ENCODE results near the gene MFN2. TPM values are rescaled to one million over a fixed set of nuclear protein-coding genes. Genes with fewer than 3 reads are reported as not detected.
A peak's percentile ranks its signal among the peaks of the same experiment; 100 is the strongest.

MFN2 gene
- total and polyA plus RNA-seq, 9 of the 15 experiments (the other 6 are each of a cell fraction or from before 2014, with no cell fraction given), result 10.5 to 158 (median 87.1) TPM

GRCh38 chr1:11979028-11979850 is 1.0 kb upstream of the MFN2 start (continued):
- TF ChIP-seq GABPB2 (CRISPR knock-in tag; conservative IDR thresholded peaks at IDR 0.05), result no peak
- no peak for TF ChIP-seq RBM14 (IDR thresholded peaks at IDR 0.05; ENCODE audit: borderline replicate concordance, insufficient read depth, low read depth, low read length)
- 0 out of 2 replicates have a peak, but pooled peaks have one; percentile 62 for TF ChIP-seq NR1H2 (CRISPR knock-in tag; IDR thresholded peaks at IDR 0.05)
- no peak for TF ChIP-seq DPF2 (IDR thresholded peaks at IDR 0.05)
- TF ChIP-seq NR2C2 (CRISPR knock-in tag; IDR thresholded peaks at IDR 0.05), result no peak
- TF ChIP-seq NR2C2 (tag; IDR thresholded peaks at IDR 0.05), result no peak
- TF ChIP-seq NFE2 (IDR thresholded peaks at IDR 0.05; ENCODE audit: low read depth), result no peak
- no peak for TF ChIP-seq ZC3H8 (IDR thresholded peaks at IDR 0.05)
- TF ChIP-seq USF2 (CRISPR knock-in tag; IDR thresholded peaks at IDR 0.05), result no peak
- TF ChIP-seq RBM25 (IDR thresholded peaks at IDR 0.05; ENCODE audit: low read depth, low read length, severe bottlenecking), result no peak
- TF ChIP-seq TBP (optimal IDR thresholded peaks at IDR 0.05; ENCODE audit: low read depth, low read length), result no peak
- TF ChIP-seq ZNF280A (IDR thresholded peaks at IDR 0.05; ENCODE audit: low read depth, partially characterized antibody), result no peak
- no peak for TF ChIP-seq U2AF1 (optimal IDR thresholded peaks at IDR 0.05; ENCODE audit: low read depth, low read length)
- TF ChIP-seq FOXP4 (CRISPR knock-in tag; IDR thresholded peaks at IDR 0.05; ENCODE audit: borderline replicate concordance), result no peak
- TF ChIP-seq FOXK1 (CRISPR knock-in tag; IDR thresholded peaks at IDR 0.05; ENCODE audit: borderline replicate concordance), result peak; percentile 60; the same call in 1 of the 2 replicates
- no peak for TF ChIP-seq HNRNPH1 (optimal IDR thresholded peaks at IDR 0.05; ENCODE audit: low read depth, low read length)
- no peak for TF ChIP-seq DMBX1 (CRISPR knock-in tag; IDR thresholded peaks at IDR 0.05; ENCODE audit: borderline replicate concordance)
